ENCODE results near the gene SAE1. TPM values are rescaled to one million over a fixed set of nuclear protein-coding genes. Genes with fewer than 3 reads are reported as not detected.

The SAE1 gene
- total RNA-seq, 2 experiments from 2014 or later, result 125 to 127 TPM

DNA sequence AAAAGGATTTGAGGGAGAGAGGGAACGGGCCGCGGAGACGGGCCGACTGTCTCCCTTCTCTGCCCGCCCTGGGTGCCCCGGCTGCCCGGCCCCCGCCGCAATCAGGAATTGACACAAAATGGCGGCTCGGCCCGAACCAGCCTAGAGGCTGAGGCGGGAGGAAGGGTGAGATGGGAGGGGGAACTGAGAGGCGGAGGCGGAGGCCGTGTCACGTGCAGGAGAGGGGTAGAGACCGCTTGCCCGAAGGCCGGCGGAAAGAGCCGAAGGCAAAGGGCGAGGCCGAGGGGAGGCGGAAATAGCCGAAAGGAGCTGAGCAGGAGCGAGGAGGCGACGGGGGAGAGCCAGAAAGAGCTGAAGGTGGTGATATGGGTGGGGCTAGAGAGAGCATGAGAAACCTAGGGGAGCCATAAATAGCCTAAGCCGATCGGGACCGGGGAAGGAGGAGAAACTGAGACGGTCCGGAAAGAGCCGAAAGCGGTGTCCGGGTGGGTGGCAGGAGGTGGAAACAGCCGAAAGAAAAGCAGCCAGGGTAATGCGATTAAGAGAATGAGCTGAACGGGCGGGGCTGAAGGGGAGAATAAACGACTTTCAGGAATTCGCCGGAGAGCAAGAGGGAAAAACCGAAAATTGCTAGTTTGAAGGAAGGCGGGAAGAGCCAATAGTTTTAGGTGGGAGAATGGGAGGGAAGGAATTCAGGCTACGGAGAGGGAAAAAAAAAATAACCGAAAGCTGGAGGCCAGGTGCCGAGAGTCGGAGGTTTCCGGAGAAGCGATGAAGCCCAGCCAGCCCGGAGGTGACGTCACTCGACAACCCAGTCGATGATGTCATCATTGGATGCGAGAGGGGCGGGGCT lies 17.4 kb upstream of the SAE1 start, which contains the start of gene ZC3H4:
ZC3H4 (minus strand) TSS at position 780 of the 853 bp plus-strand sequence. CDS start 1,192 bp downstream, outside the sequence.
- Mint-ChIP-seq H3K4me1 (ENCODE audit: low read depth) (peaks cover 24% of the 10 kb centered on the region), H3K4me3 (peak within 1 kb of the TSS; percentile 89), H3K27ac (peak within 1 kb of the TSS; percentile 99), H3K9me3 (no peaks in the 10 kb centered on the region), H3K36me3 (ENCODE audit: low read depth) (peaks cover 33% of the 10 kb centered on the region), H3K27me3 (no peaks in the 10 kb centered on the region)
- POLR2A ChIA-PET, result interaction anchor here (0.5 to 9.4 kb wide), 29 partner anchors 9 to 491 kb away, joined by 3 to 182 read pairs (median 4); partner anchors contain the start of genes CCDC9, SAE1 and SLC1A5
- intact Hi-C loops (cut with micrococcal nuclease), result no loop called here
- DNase-seq (peak; percentile 99), ATAC-seq (peak; percentile 88)
- CTCF ChIA-PET, result interaction anchor here (0.8 to 4.5 kb wide), 21 partner anchors 9 to 169 kb away, joined by 3 to 23 read pairs (median 4); partner anchors contain the start of genes CCDC9 and SAE1
- TF ChIP-seq, protein P1, sequence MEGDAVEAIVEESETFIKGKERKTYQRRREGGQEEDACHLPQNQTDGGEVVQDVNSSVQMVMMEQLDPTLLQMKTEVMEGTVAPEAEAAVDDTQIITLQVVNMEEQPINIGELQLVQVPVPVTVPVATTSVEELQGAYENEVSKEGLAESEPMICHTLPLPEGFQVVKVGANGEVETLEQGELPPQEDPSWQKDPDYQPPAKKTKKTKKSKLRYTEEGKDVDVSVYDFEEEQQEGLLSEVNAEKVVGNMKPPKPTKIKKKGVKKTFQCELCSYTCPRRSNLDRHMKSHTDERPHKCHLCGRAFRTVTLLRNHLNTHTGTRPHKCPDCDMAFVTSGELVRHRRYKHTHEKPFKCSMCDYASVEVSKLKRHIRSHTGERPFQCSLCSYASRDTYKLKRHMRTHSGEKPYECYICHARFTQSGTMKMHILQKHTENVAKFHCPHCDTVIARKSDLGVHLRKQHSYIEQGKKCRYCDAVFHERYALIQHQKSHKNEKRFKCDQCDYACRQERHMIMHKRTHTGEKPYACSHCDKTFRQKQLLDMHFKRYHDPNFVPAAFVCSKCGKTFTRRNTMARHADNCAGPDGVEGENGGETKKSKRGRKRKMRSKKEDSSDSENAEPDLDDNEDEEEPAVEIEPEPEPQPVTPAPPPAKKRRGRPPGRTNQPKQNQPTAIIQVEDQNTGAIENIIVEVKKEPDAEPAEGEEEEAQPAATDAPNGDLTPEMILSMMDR (IDR thresholded peaks at IDR 0.05), result no peak

DNA sequence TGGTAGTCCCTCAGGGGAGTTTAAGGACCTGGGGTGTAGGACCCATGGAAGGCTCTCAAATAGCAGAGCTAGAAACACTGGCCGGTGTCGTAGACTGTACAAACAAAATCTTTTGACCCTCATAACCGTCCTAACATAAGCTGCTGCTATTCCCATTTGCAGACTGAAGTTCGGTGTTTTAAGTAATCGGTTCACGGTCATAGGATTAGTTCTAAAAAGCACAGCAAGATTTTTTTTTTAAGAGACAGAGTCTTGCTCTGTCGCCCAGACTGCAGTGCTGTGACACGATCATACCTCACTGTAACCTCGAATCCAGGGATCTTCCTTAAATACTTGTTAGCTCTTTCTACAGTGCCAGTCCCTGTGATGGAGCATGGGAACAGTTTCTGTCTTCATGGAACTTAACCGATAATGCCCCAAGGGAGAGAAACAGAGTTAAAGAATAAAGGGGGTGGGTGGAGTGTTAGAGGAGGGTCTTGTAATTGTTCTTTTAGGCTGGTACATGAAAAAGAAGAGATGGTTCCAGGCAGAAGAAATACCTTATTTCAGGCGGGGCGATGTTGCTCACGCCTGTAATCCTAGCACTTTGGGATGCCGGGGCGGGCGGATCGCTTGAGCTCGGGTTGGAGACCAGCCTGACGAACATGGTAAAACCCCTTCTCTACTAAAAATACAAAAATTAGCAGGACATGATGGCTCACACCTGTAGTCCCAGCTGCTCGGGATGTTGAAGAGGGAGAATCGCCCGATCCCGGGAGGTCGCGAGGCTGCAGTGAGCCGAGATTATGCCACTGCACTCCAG lies 16.6 kb upstream of the SAE1 start:
- Mint-ChIP-seq H3K9me3 (no peaks in the 10 kb centered on the region), H3K4me3 (peak overlapping the region; percentile 89), H3K27me3 (no peaks in the 10 kb centered on the region), H3K36me3 (ENCODE audit: low read depth) (peaks cover 27% of the 10 kb centered on the region), H3K27ac (peak overlapping the region; percentile 99), H3K4me1 (ENCODE audit: low read depth) (peaks cover 16% of the 10 kb centered on the region)
- intact Hi-C loops (cut with micrococcal nuclease), result no loop called here
- ChIA-PET CTCF (interaction anchor here (0.8 to 4.5 kb wide), 19 partner anchors 8 to 169 kb away, joined by 3 to 23 read pairs (median 5); partner anchors contain the start of genes CCDC9 and SAE1), POLR2A (interaction anchor here (0.5 to 9.4 kb wide), 26 partner anchors 10 to 492 kb away, joined by 3 to 182 read pairs (median 4); partner anchors contain the start of genes CCDC9, SAE1 and SLC1A5)
- DNase-seq (no peak), ATAC-seq (no peak)
- TF ChIP-seq, protein P1 (IDR thresholded peaks at IDR 0.05), result no peak

DNA sequence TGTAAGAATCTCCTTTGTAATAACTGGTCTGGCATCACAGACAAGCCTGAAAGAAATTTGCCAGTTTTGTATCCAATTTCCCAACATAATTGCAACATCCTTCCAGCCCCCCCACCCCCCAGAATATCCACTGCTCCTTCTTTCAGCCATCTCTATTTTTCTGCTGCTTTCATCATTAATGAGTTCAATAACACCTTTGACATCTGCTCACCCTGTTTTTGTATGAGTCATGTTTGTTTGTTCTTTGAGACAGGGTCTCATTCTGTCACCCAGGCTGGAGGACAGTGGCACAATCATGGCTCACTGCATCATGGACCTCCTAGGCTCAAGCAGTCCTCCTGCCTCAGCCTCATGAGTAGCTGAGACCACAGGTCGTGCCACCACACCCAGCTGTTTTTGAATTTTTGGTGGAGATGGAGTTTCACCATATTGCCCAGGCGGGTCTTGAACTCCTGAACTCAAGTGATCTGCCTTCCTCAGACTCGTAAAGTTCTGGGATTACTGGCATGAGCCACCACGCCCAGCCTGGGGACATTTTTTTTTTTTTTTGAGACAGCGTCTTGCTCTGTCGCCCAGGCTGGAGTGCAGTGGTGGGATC lies 10.1 kb upstream of the SAE1 start:
- ATAC-seq (no peak), DNase-seq (no peak)
- ChIA-PET POLR2A (no interaction called here), CTCF (interaction anchor here (0.8 to 1.1 kb wide), 2 partner anchors 41 to 264 kb away, joined by 3 to 4 read pairs; no protein-coding TSS in a partner anchor)
- H3K4me3 Mint-ChIP-seq, result no peak overlapping the region
- TF ChIP-seq, protein P1 (IDR thresholded peaks at IDR 0.05), result no peak
- H3K27me3 Mint-ChIP-seq, result no peaks in the 10 kb centered on the region
- H3K9me3 Mint-ChIP-seq, result no peaks in the 10 kb centered on the region
- H3K36me3 Mint-ChIP-seq (ENCODE audit: low read depth), result no peaks in the 10 kb centered on the region
- H3K27ac Mint-ChIP-seq, result no peak overlapping the region
- no peaks in the 10 kb centered on the region for H3K4me1 Mint-ChIP-seq (ENCODE audit: low read depth)
- intact Hi-C loops (cut with micrococcal nuclease), result no loop called here

- ChIA-PET CTCF (interaction anchor here (0.8 to 6.9 kb wide), 7 partner anchors 9 to 122 kb away, joined by 3 to 94 read pairs (median 3); partner anchors contain the start of gene ZC3H4), POLR2A (interaction anchor here (0.6 to 1.0 kb wide), 3 partner anchors 12 to 59 kb away, joined by 3 read pairs; no protein-coding TSS in a partner anchor)
- no peaks in the 10 kb centered on the region for H3K36me3 Mint-ChIP-seq (ENCODE audit: low read depth)
- ATAC-seq (no peak), DNase-seq (no peak)
- H3K4me3 Mint-ChIP-seq, result no peak overlapping the region
- H3K27me3 Mint-ChIP-seq, result no peaks in the 10 kb centered on the region
- H3K4me1 Mint-ChIP-seq (ENCODE audit: low read depth), result no peaks in the 10 kb centered on the region
- H3K27ac Mint-ChIP-seq, result no peak overlapping the region
- no peaks in the 10 kb centered on the region for H3K9me3 Mint-ChIP-seq
- TF ChIP-seq, protein P1 (IDR thresholded peaks at IDR 0.05), result no peak
- intact Hi-C loops (cut with micrococcal nuclease), result no loop called here
These were observed 8.0 kb upstream of the SAE1 start for GRCh38 chr19:47122359-47123335.

All from activated CD8-positive, alpha-beta T cell treated with anti-CD3 and anti-CD28 coated beads for 36 hours (primary cell).